Stimulated activated CD8-positive, alpha-beta memory T cell treated with anti-CD3 and anti-CD28 coated beads, Interleukin-4, amount 100 ng/mL, for 4 hours (primary cell): ENCODE data around the gene NAPA.

Experiments
- DNase-seq, 2 donors: peaks; one replicate each; pipeline ENCODE4 v3.0.0-alpha.2; 2020; ENCODE audit warnings: low read depth in 2 of 2, low spot score in 1 of 2

NAPA gene

DNA sequence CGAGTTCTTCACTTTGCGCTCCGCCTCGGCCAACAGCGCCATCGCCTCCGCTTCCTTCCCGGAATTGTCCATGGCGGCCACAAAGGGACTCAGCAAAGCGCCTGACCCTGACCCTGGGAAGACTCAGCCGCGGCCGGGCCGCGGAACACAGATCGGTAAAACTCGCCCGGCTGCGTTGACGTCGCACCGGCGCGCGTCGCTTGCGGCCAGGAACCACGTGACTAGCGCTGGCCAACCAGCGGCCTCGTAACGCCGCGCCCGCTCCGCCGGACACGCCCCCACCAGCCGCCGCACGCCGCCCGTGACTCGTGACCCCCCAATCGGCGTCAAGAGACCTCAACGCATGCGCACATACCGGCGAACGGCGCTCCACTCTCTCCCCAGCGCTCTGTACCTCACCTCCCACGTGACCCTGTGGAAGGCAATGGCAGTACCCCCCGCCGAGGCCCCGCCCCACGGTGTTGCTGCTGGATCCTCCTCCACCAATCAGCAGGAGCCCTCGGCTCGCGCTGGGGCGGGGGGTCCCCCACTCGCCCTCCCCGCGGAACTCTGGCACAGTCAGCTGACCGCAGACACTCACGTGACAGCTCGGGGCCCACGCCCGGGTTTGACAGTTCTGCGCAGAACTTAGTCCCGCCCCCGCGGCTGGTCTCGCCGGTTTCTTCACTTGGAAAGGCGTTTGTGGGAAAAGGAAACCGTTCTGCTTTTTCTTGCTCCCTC is at the start of gene NAPA:
TSS of gene NAPA (minus strand) at position 195 of the 720 bp plus-strand sequence. CDS start at position 72, 123 bp downstream.
- peak; percentile 100 for DNase-seq

DNA sequence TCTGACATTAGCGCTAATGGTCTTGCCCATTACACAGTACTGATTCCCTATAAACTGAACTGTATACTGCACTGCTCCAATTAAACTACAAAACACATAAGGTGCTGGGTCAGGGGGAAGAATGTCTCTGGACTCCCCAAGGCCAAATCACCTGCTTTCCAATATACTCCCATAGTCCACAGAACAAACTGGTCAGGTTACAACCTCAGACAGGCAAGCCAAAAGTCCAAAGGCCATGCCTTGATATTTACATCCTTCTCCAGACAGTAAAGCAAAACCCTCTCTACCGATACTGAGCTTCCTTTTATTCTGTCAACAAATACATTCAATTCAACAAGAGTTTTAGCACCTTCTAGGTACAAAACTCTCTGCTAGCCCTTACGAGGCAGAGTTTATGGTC is 49.2 kb upstream of the NAPA start:
- DNase-seq, result no peak

DNA sequence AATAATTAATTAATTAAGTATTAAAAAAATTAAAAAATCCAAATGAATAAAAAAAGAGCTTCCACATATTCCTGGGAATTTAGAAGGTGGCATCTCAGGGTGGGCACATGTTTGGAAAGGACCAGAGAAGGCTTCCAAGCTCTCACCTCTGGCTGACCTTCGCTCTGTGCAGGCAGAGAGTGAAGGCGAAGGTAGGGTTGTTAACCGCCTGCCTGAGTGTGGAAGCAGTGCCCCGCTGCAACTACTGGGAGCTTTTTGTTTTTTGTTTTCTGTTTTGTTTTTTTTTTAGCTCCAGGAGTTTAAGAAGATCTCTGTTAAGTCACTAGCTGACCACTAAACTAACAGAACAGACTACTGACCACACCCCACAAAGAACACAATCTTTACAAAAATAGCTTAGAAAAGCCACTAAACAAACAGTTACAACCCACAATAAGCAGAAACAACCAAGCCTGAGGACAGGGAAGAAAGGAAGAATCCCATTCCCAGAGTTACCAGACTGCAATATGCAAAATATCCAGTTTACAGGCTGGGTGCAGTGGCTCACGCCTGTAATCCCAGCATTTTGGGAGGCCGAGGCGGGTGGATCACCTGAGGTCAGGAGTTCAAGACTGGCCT is 46.7 kb upstream of the NAPA start:
- DNase-seq, result no peak

DNA sequence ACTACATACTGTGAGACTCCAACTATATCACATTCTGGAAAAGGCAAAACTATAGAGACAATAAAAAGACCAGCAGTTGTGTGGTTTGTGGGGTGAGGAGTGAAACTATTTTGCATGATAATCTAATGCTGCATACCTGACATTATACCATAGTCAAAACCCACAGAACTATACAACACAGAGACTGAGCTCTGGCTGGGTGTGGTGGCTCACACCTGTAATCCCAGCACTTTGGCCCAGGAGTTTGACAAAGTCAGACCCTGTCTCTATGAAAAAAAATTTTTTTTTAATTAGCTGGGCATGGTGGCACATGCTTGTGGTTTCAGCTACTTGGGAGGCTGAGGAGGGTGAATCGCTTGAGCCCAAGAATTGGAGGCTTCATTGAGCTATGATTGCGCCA is 46.1 kb upstream of the NAPA start:
- DNase-seq, result no peak

DNA sequence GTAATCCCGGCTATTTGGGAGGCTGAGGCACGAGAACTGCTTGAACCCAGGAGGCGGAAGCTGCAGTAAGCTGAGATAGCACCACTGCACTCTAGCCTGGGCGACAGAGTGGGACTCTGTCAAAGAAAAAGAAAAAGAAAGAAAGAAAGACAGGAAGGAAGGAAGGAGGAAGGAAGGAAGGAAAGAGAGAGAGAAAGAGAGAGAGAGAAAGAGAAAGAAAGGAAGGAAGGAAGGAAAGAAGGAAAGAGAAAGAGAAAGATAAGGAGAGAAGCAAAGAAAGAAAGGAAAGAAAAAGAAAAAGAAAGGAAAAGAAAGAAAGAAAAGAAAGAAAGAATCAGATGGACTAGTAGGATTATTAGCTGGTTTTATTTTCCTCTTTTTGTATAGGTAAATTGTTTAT is 35.3 kb upstream of the NAPA start:
- DNase-seq, result no peak

DNA sequence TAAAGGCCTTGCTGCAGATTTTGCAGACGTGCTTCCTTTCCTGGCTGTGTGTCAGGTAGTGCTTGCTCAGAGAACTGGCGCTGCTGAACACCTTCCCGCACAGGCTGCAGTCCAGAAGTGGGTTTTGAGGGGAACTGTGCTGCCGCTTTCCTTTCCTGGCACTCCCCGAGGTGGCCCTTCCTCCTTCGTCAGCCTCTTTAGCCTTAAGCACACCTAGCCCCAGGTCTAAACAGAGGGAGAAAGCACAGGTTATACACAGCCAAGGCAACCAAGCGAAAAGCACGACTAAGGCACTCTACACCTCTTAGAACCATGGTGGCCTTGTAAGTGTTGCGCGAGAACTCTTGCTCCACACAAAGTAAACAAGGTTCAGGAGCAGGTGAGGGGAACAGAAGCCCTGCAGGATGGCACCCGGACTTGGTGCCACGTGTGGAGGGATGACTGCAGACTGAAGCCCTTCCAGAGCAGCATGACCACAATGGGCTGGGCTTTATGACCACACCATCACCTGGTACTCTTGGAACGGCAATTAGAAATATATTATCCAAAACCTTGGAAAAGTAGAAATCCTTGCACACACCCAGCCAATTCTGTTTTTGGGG is 34.5 kb upstream of the NAPA start:
- DNase-seq, result no peak

DNA sequence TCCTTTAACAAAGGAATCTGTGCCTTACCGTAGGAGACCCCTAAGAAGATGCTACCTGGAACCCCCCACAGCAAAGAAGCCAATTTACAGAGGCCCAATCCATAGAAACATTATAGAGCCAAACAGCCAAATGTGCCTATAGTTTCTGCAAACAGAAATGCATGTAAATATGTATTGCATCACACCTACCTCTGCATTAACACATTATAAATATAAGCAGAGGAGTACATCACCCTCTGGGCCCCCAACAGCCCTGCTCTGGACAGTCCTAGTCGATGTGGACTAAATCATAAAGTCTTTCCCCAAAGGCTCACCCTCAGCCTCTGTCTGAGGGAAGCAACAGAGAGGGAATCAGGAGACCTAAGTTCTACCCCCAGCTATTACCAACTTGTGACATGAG is 32.3 kb upstream of the NAPA start:
- DNase-seq, result no peak

DNA sequence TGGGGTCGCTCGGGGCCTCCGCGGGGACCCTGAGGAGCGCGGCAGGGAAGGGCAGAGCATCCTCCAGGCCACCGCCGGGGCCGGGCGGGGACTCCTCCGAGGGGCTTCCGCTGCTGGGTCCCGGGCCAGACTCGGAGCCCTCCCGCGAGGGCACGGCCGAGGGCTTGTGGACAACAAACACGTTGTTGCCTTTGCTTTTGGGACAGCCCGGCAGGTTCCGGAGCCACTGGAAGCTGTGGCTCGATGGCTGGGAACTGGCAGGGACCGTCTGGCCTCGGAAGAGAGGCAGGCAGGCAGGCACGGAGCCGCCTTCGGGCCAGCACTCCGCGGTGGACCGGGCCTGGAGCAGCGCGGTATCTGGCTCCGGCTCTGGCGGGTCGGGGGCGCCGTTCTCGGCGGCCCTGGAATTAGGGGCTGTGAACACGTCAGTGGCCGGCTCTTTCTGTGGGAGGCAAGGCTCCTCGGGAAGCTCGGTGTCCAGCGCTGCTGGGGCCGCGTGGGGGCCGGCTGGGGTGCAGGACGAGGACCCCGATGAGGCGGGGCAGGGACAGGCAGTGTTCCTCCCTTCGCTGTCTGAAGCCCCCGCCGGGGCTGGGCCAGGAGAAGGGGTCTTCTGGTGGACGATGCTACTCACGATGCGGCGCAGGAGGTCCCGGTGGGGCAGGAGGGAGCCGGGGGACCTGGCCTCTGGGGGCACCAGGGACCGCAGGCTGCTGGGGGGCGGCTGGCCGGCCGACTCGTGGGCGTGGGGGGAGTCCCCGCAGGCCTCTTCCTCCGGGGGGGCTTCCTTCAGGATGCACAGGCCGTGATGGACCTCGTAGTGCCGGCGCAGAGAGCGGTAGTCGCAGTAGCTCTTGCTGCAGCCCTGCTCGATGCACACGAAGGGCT is 30.4 kb upstream of the NAPA start:
- DNase-seq, result no peak

DNA sequence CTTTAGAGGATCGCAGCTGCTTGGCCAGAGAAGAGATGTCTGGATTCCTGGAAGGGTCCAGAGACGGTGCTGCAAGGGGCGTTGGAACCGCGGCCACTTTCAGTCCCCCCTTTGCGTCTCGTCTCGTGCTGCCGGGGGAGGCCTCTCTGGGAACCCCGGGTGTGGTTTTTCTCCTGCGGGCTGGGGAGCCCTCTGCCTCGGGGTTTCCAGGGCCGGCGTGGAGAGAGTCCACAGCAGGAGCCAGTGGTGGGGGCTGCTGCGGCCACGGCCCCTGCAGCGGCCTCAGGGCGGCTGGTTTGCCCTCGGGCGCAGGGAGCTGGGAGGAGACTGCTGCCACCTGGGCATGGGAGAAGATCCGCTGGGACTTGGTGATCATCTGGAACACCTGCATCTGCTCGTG is 29.6 kb upstream of the NAPA start:
- no peak for DNase-seq

DNA sequence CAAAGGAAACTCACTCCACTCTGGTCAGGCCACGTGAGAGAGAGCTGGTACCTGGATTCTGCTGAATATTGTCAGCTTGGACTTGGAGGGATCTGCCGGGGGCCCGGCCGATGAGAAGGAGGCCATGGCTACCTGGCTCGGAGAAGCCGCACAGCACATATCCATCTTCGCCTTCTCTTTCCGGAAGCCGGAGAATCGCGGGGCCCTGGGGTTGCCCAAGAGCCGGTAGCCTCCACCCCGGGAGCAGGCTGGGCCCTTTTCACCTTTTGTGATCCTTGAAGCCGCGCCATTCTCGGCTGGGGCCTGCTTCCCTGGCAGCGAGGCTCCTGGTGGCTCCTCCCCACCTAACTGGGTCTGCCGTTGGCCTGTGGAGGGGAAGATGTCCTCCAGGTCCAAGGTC is 29.2 kb upstream of the NAPA start:
- DNase-seq, result no peak

DNA sequence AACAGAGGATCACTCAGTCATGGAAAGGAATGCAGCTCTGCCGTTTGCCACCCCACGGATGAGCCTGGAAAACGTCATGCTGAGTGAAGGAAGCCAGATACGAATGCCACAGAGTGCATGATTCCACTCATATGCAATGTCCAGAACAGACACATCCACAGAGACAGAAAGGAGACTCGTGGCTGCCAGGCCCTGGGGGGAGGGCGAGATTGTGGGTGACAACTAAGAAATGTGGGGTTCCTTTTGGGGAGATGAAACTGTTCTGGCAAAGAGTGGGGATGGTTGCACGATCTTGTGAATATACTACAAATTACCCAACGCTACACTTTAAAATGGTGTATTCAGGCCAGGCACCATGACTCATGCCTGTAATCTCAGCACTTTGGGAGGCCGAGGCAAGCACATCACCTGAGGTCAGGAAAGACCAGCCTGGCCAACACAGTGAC is 27.2 kb upstream of the NAPA start:
- no peak for DNase-seq

DNA sequence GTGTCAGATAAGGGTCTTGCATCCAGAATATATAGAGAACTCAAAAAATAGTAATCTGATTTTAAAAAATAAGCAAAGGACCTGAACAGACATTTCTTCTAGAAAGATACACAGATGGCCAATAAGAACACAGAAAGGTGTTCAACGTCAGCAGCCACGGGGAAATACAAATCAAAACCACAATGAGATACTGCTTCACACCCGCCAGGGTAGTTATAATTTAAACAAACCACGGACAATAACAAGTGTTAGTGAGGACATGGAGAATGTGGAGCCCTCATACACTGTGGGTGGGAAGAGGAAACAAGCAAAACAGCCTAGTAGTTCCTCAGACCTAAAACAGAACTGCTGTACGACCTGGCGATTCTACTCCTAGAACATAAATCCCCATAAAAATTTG is 26.7 kb upstream of the NAPA start:
- peak in 1 of 2 donors; percentile 7 for DNase-seq

DNA sequence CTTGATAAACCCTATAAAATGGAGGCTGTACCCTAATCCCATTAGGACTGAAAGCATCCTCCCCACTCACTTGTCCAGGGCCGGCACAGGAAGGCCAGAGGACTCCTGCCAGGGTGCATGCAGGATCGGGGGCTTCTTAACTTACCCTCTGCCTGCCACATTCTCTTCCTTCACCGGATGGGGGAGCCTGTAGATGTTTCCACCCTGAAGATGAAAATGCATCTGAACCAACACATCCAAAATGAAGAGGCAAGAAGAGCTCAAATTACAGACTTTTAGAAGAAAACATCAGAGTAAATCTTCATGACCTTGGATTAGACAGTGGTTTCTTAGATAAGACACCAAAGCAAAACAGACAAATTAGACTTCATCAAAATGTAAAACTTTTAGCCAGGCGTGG is 25.9 kb upstream of the NAPA start:
- DNase-seq, result no peak

DNA sequence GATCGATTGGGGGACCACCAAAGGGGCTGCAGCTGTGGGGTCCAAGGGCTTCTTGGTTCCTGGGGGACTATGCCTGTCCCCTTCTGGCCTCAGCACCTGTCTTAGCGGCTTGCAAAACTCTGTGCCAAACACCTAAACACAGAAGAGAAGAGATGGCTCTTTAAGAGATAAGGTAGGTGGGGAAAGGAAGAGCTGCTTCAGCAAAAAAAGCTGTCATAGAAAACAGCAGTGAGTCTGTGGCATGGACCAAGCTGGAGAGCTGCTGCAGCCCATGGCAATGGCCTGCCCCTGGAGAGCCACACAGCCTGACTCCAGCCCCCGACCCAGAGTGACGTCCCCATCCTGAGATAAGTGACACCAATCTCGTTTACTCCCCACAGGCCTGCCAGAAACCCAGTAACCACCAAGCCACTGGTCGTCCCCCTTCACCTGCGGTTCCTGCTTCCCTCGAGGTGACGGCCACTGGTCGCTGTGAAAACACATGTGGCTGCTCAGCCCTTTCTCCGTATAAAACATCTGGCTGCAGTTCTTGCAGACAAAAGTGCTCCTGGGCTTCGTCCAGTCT is 25.0 kb upstream of the NAPA start:
- DNase-seq, result peak in 1 of 2 donors; percentile 19

DNA sequence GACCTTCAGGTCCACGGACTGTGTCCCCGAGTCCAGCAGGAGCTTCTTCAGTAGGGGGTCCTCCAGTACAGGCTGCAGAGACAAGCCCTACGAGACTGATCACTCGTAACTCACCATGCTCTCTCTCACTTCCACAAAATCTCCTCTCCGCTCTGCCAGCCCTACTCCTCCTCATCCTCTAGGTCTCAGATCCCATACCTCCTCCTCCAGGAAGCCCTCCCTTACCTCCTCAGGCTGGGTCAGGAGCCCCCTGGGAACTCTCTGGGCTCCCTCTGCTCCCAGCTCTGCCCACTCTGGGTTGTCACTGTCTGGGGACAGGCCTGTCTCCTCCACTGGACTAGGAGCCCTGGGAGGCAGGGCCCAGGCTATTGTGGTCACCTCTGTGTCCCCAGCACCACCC is 23.9 kb upstream of the NAPA start:
- no peak for DNase-seq

DNA sequence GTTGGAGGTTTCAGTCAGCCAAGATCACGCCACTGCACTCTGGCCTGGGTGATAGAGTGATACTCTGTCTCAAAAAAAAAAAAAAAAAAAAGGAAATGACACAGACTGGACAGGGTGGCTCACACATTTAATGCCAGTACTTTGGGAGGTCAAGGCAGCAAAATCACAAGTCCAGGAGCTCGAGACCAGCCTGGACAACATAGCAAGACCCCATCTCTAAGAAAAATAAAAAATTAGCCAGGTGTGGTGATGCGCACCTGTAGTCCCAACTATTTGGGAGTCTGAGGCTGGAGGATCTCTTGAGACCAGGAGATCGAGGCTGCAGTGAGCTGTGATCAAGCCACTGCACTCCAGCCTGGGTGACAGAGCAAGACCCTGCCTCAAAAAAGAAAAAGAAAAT is 22.6 kb upstream of the NAPA start:
- DNase-seq, result no peak

DNA sequence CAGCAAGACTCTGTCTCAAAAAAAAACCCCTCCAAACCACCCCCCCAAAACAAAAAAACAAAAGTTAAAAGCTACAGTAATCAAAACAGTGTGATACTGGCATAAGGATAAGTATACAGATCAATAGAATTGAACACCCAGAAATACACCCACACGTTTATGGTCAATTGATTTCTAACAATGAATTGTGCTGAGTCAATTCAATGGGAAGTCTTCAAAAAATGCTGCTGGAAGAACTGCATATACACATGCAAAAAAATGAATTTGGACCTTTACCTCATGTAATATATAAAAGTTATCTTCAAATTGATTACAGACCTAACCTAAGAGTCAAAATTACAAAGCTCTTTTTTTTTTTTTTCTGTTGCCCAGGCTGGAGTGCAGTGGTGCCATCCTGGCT is 19.8 kb upstream of the NAPA start:
- no peak for DNase-seq

DNA sequence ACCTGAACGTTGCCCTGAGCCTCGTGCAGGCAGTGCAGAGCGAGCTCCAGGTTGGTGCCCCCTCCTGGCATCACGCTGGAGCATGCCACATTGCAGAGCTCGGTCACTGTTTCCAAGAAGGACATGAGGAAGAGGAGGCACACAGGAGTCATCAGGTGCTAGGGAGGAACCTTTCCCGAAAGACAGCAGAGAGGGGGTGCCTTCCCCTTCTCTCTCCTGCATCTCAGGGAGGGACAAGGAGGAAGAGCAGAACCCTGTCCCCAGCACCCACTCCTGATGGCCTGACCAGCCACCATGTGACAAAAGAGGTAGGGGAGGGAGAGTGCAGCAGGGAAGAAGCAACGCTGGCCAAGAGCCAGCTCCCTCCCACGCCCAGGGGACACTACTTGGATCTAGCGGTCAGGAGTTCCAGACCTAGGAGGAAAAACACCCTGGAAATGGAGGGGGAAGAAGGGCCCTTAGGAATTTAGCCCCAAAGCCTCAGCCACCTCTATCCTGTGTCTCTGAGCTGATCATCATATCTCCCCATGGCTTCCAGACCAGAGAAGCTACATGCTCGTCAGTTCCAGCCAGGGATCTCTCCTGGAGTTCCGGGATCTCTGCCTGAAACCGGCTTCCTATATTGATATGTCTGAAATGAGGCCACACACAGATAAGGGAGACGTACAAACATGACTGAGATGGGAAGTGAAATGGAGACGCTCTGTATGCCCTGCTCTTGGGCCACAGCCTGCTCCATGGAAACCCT is 17.0 kb upstream of the NAPA start:
- DNase-seq, result no peak

DNA sequence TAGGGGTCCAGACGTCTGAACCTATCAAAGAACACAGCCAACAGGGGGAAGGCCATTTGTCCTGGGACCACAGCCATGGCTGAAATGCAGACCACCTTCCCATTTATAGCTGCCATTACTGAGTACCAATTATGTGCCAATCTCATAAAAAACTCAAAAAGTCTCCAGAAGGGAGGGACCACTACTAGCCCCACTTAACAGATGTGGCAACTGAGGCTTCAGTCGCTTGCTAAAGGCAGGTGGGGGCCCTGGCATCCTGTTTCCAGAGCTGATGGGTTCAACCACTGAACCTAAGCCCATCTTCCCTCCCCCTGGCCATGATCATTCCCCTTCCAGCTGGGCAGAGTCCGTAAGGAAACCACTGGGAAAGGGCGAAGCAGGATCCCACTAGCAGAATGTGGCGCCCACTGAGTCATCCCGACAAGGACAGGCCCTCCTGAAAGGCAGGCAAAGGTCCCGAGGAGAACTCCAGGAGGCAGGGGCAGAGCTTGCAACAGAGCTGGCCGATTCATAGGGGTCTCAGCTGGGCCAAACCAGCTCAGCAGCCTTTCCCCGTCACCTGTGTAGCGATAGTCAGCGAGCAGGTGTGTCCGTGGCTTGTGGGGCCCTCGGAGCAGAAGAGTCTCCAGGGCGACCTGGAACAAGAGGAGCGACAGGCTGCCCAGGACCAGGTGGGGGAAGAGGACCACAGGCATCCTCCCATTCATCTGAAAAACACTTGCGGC is 14.3 kb upstream of the NAPA start:
- DNase-seq, result no peak

DNA sequence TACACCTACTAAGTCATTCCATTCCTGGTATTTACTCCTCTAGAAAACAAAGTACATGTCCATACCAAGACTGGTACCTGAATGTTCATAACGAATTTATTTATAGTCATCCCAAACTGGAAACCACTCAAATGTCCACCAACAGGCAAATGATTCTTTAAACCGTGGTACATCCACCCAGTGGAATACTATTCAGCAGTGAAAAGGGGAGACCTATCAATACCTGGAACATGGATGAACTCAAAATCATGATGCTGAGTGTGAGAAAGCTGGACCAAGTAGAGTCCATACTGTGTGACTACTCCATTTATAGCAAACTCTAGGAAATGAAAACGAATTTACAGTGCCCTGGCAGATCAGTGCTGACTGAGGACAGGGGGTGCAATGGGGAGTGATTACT is 11.9 kb upstream of the NAPA start:
- DNase-seq, result no peak
